IPS-15b (cell line): Measurements from ENCODE around the gene ZBBX.
A peak's percentile ranks its signal among the peaks of the same experiment; 100 is the strongest.
"Not testable (repeated sequence)": the region's sequence is repeated elsewhere in the genome, so short reads cannot be mapped to it uniquely, and the experiment has no call there.

ENCODE experiments used
- H3K27me3 ChIP-seq: one replicate; pipeline ENCODE4 v1.6.1; 2013; ENCODE audit warnings: low read length; ENCODE audit not compliant: control insufficient read depth, insufficient read depth
- H3K36me3 ChIP-seq: one replicate; pipeline ENCODE4 v1.6.1; 2013; ENCODE audit warnings: low read length; ENCODE audit not compliant: control insufficient read depth, insufficient read depth
- H3K4me1 ChIP-seq: one replicate; pipeline ENCODE4 v1.6.1; 2013; ENCODE audit warnings: mild to moderate bottlenecking, low read length; ENCODE audit not compliant: control insufficient read depth, insufficient read depth
- H3K4me3 ChIP-seq: one replicate; pipeline ENCODE4 v1.5.1; 2013; ENCODE audit warnings: low read depth, low read length
- H3K9ac ChIP-seq: one replicate; pipeline ENCODE4 v1.6.1; 2013; ENCODE audit warnings: low read depth, mild to moderate bottlenecking, low read length
- H3K9me3 ChIP-seq: one replicate; pipeline ENCODE4 v1.6.1; 2013; ENCODE audit warnings: mild to moderate bottlenecking, low read length; ENCODE audit not compliant: control insufficient read depth, insufficient read depth

The ZBBX gene, protein sequence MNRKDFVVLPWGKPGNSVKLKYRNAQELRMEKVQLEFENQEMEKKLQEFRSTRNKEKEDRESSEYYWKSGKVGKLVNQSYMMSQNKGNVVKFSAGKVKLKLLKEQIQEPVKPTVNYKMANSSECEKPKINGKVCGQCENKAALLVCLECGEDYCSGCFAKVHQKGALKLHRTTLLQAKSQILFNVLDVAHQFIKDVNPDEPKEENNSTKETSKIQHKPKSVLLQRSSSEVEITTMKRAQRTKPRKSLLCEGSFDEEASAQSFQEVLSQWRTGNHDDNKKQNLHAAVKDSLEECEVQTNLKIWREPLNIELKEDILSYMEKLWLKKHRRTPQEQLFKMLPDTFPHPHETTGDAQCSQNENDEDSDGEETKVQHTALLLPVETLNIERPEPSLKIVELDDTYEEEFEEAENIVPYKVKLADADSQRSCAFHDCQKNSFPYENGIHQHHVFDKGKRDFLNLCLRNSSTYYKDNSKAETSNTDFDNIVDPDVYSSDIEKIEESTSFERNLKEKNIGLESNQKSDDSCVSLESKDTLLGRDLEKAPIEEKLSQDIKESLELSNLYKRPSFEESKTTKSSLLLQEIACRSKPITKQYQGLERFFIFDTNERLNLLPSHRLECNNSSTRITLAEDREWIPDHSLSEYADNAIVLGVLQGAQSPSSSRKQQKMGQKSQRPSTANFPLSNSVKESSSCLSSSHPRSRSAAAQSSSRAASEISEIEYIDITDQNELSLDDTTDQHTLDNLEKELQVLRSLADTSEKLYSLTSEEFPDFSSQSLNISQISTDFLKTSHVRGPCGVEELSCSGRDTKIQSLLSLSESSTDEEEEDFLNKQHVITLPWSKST

DNA sequence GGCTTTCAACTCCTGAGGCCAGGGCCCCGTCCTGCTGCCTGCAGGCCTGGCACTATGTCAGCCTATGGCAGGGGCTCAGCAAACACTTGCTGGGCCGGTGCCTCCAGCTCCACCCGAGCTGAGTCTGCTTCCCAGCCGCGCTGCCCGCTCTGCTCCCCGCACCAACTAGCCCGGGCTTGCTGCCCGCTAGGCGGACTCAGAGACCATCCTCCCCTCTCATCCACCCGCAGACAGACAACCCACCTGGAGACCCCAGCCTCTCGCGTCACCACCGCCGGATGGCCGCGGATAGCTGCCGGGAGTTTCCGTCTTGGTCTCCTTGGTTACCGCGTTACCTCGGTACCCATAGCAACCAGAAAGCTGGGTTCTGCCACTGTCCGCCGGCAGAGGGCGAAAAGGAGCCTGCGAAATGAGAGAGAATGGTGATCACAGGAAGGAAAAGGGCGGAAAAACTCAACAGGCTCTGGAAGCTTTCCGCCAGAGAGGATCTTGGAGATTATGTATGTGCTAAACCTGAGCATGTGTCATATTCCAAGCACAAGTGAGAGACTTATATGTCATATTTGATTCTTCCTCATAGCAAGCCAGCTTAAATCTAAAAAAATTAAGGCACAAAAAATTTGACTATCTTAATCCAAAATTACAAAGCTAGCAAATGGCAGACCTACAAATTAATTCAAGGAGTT, at the start of gene ZBBX:
TSS of gene ZBBX (minus strand) at position 294 of the 686 bp plus-strand sequence. CDS start 7,396 bp downstream, outside the sequence.
- H3K4me3 ChIP-seq, result peak within 1 kb of the TSS; percentile 73
- H3K36me3 ChIP-seq, result no peaks in the 10 kb centered on the region
- peak within 1 kb of the TSS; percentile 55 for H3K9ac ChIP-seq
- H3K4me1 ChIP-seq, result no peaks in the 10 kb centered on the region
- H3K27me3 ChIP-seq, result no peaks in the 10 kb centered on the region
- H3K9me3 ChIP-seq, result no peaks in the 10 kb centered on the region

DNA sequence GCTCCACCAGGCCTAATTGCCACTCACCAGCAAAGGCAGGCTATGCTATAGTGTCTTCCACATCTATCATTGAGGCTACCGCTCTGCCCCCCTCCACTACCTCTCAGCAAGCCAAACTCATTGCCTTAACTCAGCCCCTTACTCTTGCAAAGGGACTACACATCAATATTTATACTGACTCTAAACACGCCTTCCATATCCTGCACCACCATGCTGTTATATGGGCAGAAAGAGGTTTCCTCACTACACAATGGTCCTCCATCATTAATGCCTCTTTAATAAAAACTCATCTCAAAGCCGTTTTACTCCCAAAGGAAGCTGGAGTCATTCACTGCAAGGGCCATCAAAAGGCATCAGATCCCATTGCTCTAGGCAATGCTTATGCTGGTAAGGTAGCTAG, 46.9 kb upstream of the ZBBX start:
- H3K27me3 ChIP-seq, H3K9me3 ChIP-seq, H3K9ac ChIP-seq, H3K4me3 ChIP-seq, H3K36me3 ChIP-seq, H3K4me1 ChIP-seq: not testable (repeated sequence)

DNA sequence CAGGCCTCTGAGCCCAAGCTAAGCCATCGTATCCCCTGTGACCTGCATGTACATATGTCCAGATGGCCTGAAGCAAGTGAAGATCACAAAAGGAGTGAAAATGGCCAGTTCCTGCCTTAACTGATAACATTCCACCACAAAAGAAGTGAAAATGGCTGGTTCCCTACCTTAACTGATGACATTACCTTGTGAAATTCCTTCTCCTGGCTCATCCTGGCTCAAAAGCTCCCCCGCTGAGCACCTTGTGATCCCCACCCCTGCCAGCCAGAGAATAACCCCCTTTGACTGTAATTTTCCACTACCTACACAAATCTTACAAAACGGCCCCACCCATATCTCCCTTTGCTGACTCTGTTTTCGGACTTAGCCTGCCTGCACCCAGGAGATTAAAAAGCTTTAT, 42.3 kb upstream of the ZBBX start:
- H3K4me1 ChIP-seq, H3K36me3 ChIP-seq, H3K27me3 ChIP-seq, H3K4me3 ChIP-seq, H3K9ac ChIP-seq, H3K9me3 ChIP-seq: not testable (repeated sequence)

DNA sequence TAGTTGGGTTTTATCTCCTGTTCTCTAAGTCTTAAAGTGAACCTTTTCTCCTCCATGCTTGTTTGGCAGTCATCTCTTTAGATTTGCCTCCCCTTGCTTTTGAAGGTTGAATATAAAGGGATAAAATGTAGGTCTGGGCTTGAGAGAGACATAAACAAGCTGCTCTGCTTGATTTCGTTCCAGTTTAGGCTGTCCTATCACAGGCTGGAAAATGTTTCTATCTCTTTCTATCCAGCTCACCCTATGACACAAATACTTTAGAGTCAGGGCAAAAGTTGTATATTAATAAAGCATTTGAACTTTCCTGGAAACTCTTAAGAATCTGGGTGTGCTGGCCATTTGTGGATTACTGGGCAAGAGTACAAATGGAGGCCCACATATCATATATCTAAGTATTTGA, 29.5 kb upstream of the ZBBX start:
- H3K36me3 ChIP-seq, result no peaks in the 10 kb centered on the region
- H3K4me1 ChIP-seq, result no peaks in the 10 kb centered on the region
- no peaks in the 10 kb centered on the region for H3K27me3 ChIP-seq
- no peak overlapping the region for H3K9ac ChIP-seq
- H3K9me3 ChIP-seq, result no peaks in the 10 kb centered on the region
- no peak overlapping the region for H3K4me3 ChIP-seq

DNA sequence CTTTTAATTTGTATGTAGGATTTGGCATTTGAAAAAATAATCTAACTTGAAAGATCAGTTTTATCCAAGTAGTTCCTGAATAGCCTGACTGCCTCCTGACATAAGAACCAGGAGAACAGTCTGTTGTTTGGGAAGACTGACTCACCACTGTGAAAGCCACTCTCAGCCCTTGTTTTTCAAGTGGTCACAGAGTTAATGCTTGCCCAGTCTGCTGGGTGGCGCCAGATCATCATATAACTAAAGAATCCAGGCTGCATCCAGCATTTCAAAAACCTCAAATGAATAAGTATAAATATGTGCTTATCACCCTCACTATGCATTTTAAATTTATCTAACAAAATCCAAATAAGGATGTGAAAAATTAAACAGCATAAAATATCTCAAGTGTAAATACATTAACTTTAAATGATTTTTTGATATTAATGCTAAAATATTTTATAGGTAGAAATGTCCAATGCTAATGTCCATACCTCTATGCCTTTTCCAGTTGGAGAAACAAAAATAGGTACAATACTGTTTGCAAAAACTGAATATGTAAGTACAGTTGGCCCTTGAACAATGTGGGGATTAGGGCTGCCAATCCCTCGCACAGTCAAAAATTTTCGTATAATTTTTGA, 26.9 kb upstream of the ZBBX start:
- Histone ChIP-seq H3K4me3 (no peak overlapping the region), H3K9me3 (no peaks in the 10 kb centered on the region), H3K27me3 (no peaks in the 10 kb centered on the region), H3K36me3 (no peaks in the 10 kb centered on the region), H3K4me1 (no peaks in the 10 kb centered on the region), H3K9ac (no peak overlapping the region)

DNA sequence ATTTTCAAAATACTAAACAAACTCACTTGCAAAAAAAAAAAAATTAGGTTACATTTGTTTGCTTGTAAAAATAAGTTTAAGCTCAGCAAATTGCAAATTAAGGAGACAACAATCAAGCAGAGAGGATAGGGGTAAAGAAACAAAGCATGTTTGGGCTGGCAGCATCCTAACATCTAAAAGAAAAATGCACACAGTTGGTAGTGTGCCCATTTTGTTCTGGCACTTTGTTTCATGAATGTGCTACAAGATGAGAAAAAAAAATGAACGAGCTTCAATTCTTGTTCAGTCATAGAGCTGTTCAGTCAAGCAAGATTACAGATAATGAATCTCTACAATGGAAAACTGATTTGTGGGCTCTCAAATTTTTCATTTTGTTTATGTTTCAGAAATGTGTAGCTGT, 17.7 kb upstream of the ZBBX start:
- Histone ChIP-seq H3K4me3 (no peak overlapping the region), H3K9ac (no peak overlapping the region), H3K9me3 (no peaks in the 10 kb centered on the region)

DNA sequence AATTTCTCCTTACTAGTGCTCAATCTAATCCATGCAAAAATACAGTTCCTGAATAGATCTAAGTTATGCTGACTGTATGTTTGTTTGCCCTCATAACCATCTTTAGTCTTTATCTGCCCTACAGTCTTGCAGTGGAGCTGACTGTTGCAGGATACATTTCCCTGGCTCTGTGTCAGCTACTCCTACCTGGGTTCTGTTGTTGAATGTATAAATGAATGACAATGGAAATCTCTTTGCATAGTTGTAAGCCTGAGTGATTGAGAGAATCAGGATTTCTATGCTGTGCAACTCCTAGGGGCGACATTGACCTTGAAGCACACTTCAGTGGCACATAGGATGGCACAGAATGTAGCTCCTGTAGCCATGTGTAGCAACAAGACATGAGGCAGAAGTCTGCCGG, 16.0 kb upstream of the ZBBX start:
- no peaks in the 10 kb centered on the region for H3K9me3 ChIP-seq
- H3K36me3 ChIP-seq, result no peaks in the 10 kb centered on the region
- no peak overlapping the region for H3K9ac ChIP-seq
- H3K4me1 ChIP-seq, result peaks cover 17% of the 10 kb centered on the region
- H3K27me3 ChIP-seq, result no peaks in the 10 kb centered on the region
- no peak overlapping the region for H3K4me3 ChIP-seq

More for the DNA sequence above, 17.7 kb upstream of the ZBBX start:
- peaks cover 17% of the 10 kb centered on the region for H3K4me1 ChIP-seq
- H3K27me3 ChIP-seq, result no peaks in the 10 kb centered on the region
- no peaks in the 10 kb centered on the region for H3K36me3 ChIP-seq

DNA sequence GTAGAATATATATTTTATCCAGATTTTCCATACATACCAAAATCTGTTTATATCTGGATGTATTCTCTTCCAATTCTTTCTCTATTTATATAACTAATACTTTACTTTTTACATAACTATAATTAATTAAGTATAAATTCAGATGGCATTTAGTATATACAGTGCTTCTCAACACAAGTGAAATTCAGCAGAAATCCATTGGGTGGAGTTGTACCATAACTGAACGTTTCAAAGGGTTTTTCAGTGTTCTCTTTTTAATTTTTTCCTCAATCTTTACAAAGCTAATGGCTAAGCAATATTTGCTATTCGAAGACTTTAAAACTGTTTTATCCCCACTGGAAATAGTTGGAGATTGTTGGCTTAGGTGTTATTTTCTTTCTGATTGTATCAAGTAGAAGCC, 13.9 kb upstream of the ZBBX start:
- H3K4me1 ChIP-seq, result peaks cover 17% of the 10 kb centered on the region
- H3K4me3 ChIP-seq, result no peak overlapping the region
- no peaks in the 10 kb centered on the region for H3K9me3 ChIP-seq
- no peak overlapping the region for H3K9ac ChIP-seq
- no peaks in the 10 kb centered on the region for H3K27me3 ChIP-seq
- H3K36me3 ChIP-seq, result no peaks in the 10 kb centered on the region

DNA sequence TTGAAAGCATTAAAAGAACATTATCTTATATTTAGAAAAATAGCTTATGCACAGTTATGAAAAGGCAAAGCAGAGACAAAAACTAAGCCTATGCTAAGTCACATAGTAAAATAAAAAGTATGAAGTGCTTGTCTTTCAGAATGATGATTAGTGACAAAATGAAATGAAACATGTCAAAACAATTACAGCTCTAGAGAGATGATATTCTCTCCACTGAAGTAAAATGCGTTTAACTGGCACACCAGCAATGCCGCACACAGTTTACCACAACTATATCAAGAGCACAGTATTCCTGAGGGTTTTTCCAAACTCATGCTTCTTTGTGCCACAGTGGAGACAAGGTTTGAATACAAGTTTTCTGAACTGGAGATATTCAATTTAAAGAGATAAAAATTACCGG, 2.1 kb upstream of the ZBBX start:
- Histone ChIP-seq H3K27me3 (no peaks in the 10 kb centered on the region), H3K36me3 (no peaks in the 10 kb centered on the region), H3K9ac (no peak overlapping the region), H3K4me1 (no peaks in the 10 kb centered on the region), H3K4me3 (no peak overlapping the region), H3K9me3 (no peaks in the 10 kb centered on the region)

DNA sequence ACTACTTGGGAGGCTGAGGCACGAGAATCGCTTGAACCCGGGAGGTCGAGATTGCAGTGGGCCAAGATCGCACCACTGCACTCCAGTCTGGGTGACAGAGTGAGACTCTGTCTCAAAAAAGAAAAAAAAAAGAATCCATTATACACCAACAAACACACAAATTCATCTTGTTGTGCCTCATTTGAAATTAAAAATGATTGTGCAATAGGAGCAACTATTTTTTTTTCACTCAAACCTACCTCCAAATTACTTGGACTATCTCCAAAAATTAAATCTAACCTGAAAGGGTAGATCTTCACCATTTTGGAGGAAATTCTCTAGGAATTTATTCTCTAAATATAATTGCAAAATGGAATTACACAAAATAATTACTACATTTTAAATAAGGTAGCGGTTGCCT, 4.6 kb downstream of the ZBBX start:
- Histone ChIP-seq H3K36me3 (no peaks in the 10 kb centered on the region), H3K9me3 (no peaks in the 10 kb centered on the region), H3K9ac (no peak overlapping the region), H3K4me3 (no peak overlapping the region), H3K4me1 (no peaks in the 10 kb centered on the region), H3K27me3 (no peaks in the 10 kb centered on the region)

DNA sequence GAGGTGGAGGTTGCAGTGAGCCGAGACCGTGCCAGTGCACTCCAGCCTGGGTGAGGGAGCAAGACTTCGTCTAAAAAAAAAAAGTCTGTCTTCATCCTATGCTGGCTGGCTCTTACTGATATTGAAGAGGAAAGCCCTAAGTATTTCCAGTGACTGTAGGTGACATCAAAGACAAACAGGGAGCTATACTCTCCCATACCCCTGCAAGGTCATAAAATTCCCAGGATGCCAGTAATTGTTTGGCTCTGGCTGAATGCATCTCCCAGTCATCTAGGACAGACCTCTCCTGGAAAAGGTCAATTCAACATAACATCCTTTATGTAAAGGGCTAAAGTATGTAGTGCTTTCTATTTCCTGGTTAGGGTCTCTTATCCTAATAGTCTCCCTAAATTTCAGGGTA, 8.0 kb downstream of the ZBBX start:
- Histone ChIP-seq H3K9me3 (no peaks in the 10 kb centered on the region), H3K27me3 (no peaks in the 10 kb centered on the region), H3K9ac (no peak overlapping the region), H3K4me3 (no peak overlapping the region), H3K36me3 (no peaks in the 10 kb centered on the region), H3K4me1 (no peaks in the 10 kb centered on the region)
